Keratinocyte (primary cell): ENCODE results near the gene ADAMTS13.

Experiments used
- CTCF ChIP-seq, 3 experiments: IDR thresholded peaks in 1 of 3; conservative IDR thresholded peaks in 1 of 3; optimal IDR thresholded peaks in 1 of 3; 2 replicates in 2 of 3; 3 replicates in 1 of 3; pipeline versions ENCODE3 to v1.5.1; 2011; ENCODE audit warnings: low read length in 3 of 3, mild to moderate bottlenecking in 3 of 3, moderate library complexity in 2 of 3, control low read depth in 1 of 3, inconsistent platforms in 1 of 3; ENCODE audit not compliant: insufficient read depth in 2 of 3; ENCODE audit errors: extremely low read depth in 1 of 3
- EZH2 ChIP-seq: IDR thresholded peaks from one replicate; pipeline ENCODE4 v1.6.1; 2012; ENCODE audit warnings: inconsistent platforms, mild to moderate bottlenecking, low read length, moderate library complexity

DNA sequence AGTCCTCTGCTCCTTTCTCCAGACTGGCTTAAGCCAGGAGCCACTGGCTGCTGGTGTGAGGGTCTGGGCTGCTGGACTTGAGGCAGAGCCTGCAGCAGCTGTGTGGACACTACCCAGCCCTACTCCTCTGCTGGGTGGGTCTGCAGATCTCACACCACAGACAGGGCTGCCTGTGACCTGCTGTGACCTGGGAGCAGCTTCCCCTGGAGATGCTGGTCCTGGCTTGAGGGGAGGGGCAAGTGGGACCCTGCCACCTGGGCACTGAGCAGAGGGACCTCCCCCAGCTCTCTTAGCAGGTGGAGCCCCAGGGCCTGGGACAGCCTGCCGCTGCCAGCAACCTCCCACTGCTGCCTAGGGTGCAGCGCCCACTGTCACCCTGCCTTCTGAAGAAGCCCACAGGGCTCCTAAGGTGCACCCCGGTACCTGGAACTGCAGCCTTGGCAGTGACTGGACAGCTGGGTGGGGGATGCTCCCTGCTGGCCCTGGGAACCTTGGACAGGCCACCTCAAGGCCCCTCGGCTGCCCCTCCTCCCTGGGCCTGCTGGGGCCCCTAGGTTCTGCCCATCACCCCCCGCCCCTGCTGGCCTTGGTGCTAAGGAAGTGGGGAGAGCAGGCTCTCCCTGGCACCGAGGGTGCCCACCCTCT, 46.7 kb downstream of the ADAMTS13 start:
- TF ChIP-seq CTCF (optimal IDR thresholded peaks at IDR 0.05 in 1 of 3, IDR thresholded peaks at IDR 0.05 in 1 of 3, conservative IDR thresholded peaks at IDR 0.05 in 1 of 3; ENCODE audit: extremely low read depth in 1 of 3, insufficient read depth in 2 of 3, low read length in 3 of 3) (no peak), EZH2 (no peak)
